Upper lobe of left lung (tissue), 6 donors: ENCODE results near the gene MCCD1. TPM values are rescaled to one million over a fixed set of nuclear protein-coding genes. Genes with fewer than 3 reads are reported as not detected.

ENCODE experiments used
- ATAC-seq, 2 donors: fragments of 200-7000 bp; cut with Tn5 transposase; one replicate each; pipeline ENCODE4 v1.9.1; 2022; ENCODE audit warnings: mild to moderate bottlenecking in 2 of 2, moderate library complexity in 2 of 2; ENCODE audit not compliant: low FRiP score in 2 of 2
- DNase-seq, 2 donors: peaks; one replicate each; pipeline ENCODE4 v3.0.0-alpha.2; 2019 to 2020
- H3K27ac ChIP-seq, 4 donors: fragments of 200-600 bp; sonication (generic); one replicate each; pipeline ENCODE4 v1.5.1; 2016 to 2019
- H3K27me3 ChIP-seq, 4 donors: fragments of 200-600 bp; sonication (generic); one replicate each; pipeline ENCODE4 v1.5.1; 2017 to 2019
- H3K36me3 ChIP-seq, 4 donors: fragments of 200-600 bp; sonication (generic); one replicate each; pipeline ENCODE4 v1.5.1; 2016 to 2019
- H3K4me1 ChIP-seq, 4 donors: fragments of 200-600 bp; sonication (generic); one replicate each; pipeline ENCODE4 v1.5.1; 2018 to 2019
- H3K4me3 ChIP-seq, 4 donors: fragments of 200-600 bp; sonication (generic); one replicate each; pipeline ENCODE4 v1.5.1; 2017 to 2019; ENCODE audit warnings: mild to moderate bottlenecking in 2 of 4, moderate library complexity in 1 of 4
- H3K9me3 ChIP-seq, 4 donors: fragments of 200-600 bp; sonication (generic); one replicate each; pipeline ENCODE4 v1.5.1; 2018 to 2019
- CTCF ChIP-seq, 6 experiments: fragments of 450-650 bp in 4 of 6; fragments of 200-600 bp in 2 of 6; sonication (generic) in 2 of 6; IDR thresholded peaks; one replicate each; pipeline ENCODE4 v1.5.1; 2016 to 2019; ENCODE audit warnings: antibody characterized with exemption in 6 of 6
- EP300 ChIP-seq, 4 donors: sonication (generic); formaldehyde crosslinking; IDR thresholded peaks; one replicate each; pipeline ENCODE4 v1.5.1; 2017; ENCODE audit warnings: antibody characterized with exemption in 4 of 4, control low read depth in 2 of 4
- POLR2A ChIP-seq, 4 donors: fragments of 450-650 bp; IDR thresholded peaks; one replicate each; pipeline ENCODE4 v1.5.1; 2016 to 2017; ENCODE audit warnings: antibody characterized with exemption in 4 of 4, mild to moderate bottlenecking in 2 of 4
- POLR2AphosphoS5 ChIP-seq, 2 donors: sonication (generic); formaldehyde crosslinking; IDR thresholded peaks; one replicate each; pipeline ENCODE4 v1.5.1; 2017; ENCODE audit warnings: antibody characterized with exemption in 2 of 2
- WGBS, 2 donors: methylation state at CpG; one replicate each; pipeline ENCODE4 v1.1.5; 2017 to 2018; 5-methylcytosine and 5-hydroxymethylcytosine counted together
- total RNA-seq, 6 donors: library from RNA; depleted of rRNA in 4 of 6; stranded (reverse); fragments of >200 nt in 4 of 6; gene quantifications; one replicate each; pipeline versions ENCODE4 v1.1.0 to v1.2.1, GENCODE V29; 2016 to 2021
- donor health status: DM: no; HTN: no; CAD: no; lungs with moderate emphysema.
- donor health status: DM: no; HTN: yes; CAD: no; lungs with severe emphysema.

Gene MCCD1
- total RNA-seq, 6 donors from 2014 or later = not detected

- no peak for ATAC-seq
- no peak overlapping the region for H3K4me3 ChIP-seq
- H3K4me1 ChIP-seq = no peaks in the 10 kb centered on the region
- TF ChIP-seq CTCF (IDR thresholded peaks at IDR 0.05) = no peak
- TF ChIP-seq POLR2AphosphoS5 (IDR thresholded peaks at IDR 0.05) = no peak
- no peak for TF ChIP-seq EP300 (IDR thresholded peaks at IDR 0.05)
- TF ChIP-seq POLR2A (IDR thresholded peaks at IDR 0.05) = no peak
- H3K27me3 ChIP-seq = no peaks in the 10 kb centered on the region
- 82 to 91% methylated on average over 4 of the region's 5 CpGs for WGBS, 2 donors
- no peaks in the 10 kb centered on the region for H3K9me3 ChIP-seq
- no peak overlapping the region for H3K27ac ChIP-seq
- peaks cover 0 to 22% (median 11%) of the 10 kb centered on the region in 4 donors for H3K36me3 ChIP-seq
- DNase-seq = no peak
Measured at GRCh38 chr6:31513456-31514165, 15.2 kb upstream of the MCCD1 start.

GRCh38 chr6:31521835-31522234 lies 6.9 kb upstream of the MCCD1 start:
- DNase-seq (no peak), ATAC-seq (no peak)
- TF ChIP-seq EP300 (IDR thresholded peaks at IDR 0.05) (no peak), POLR2A (IDR thresholded peaks at IDR 0.05) (no peak), POLR2AphosphoS5 (IDR thresholded peaks at IDR 0.05) (no peak), CTCF (IDR thresholded peaks at IDR 0.05) (no peak)
- WGBS, 2 donors = 84 to 85% methylated on average over 3 of the region's 3 CpGs
- Histone ChIP-seq H3K36me3 (no peaks in the 10 kb centered on the region), H3K9me3 (no peaks in the 10 kb centered on the region), H3K4me3 (no peak overlapping the region), H3K4me1 (peaks cover 0 to 11% (median 3%) of the 10 kb centered on the region in 4 donors), H3K27ac (no peak overlapping the region), H3K27me3 (no peaks in the 10 kb centered on the region)

- 63 to 72% methylated on average over 8 of the region's 8 CpGs for WGBS, 2 donors
- H3K27me3 ChIP-seq = no peaks in the 10 kb centered on the region
- ATAC-seq (no peak), DNase-seq (no peak)
- H3K4me3 ChIP-seq = no peak overlapping the region
- peaks cover 9 to 17% (median 11%) of the 10 kb centered on the region in 4 donors for H3K36me3 ChIP-seq
- H3K27ac ChIP-seq = peak overlapping the region in 2 of 4 donors; percentile 52 to 68
- H3K9me3 ChIP-seq = no peaks in the 10 kb centered on the region
- TF ChIP-seq EP300 (IDR thresholded peaks at IDR 0.05) = no peak
- TF ChIP-seq POLR2AphosphoS5 (IDR thresholded peaks at IDR 0.05) = no peak
- TF ChIP-seq POLR2A (IDR thresholded peaks at IDR 0.05) = no peak
- H3K4me1 ChIP-seq = peaks cover 0 to 12% (median 3%) of the 10 kb centered on the region in 4 donors
Measured at GRCh38 chr6:31525553-31525931, 3.2 kb upstream of the MCCD1 start.

- Histone ChIP-seq H3K27me3 (no peaks in the 10 kb centered on the region), H3K9me3 (no peaks in the 10 kb centered on the region), H3K4me1 (peaks cover 0 to 12% (median 3%) of the 10 kb centered on the region in 4 donors), H3K36me3 (peaks cover 9 to 22% (median 16%) of the 10 kb centered on the region in 4 donors), H3K4me3 (no peak overlapping the region), H3K27ac (peak overlapping the region in 2 of 4 donors; percentile 52 to 68)
- WGBS, 2 donors = 68 to 70% methylated on average over 4 of the region's 4 CpGs
- ATAC-seq = peak in 1 of 2 donors; percentile 34
- TF ChIP-seq POLR2AphosphoS5 (IDR thresholded peaks at IDR 0.05) (no peak), CTCF (IDR thresholded peaks at IDR 0.05) (no peak), EP300 (IDR thresholded peaks at IDR 0.05) (no peak), POLR2A (IDR thresholded peaks at IDR 0.05) (no peak)
- no peak for DNase-seq
Measured at GRCh38 chr6:31525932-31526591, 2.7 kb upstream of the MCCD1 start.

GRCh38 chr6:31528307-31528777 lies 420 bp upstream of the MCCD1 start:
- Histone ChIP-seq H3K27me3 (no peaks in the 10 kb centered on the region), H3K9me3 (no peaks in the 10 kb centered on the region), H3K4me1 (peaks cover 0 to 12% (median 3%) of the 10 kb centered on the region in 4 donors), H3K27ac (no peak overlapping the region), H3K36me3 (peaks cover 19 to 45% (median 38%) of the 10 kb centered on the region in 4 donors), H3K4me3 (no peak overlapping the region)
- WGBS, 2 donors = 94% methylated on average over 4 of the region's 4 CpGs
- DNase-seq (no peak), ATAC-seq (peak in 1 of 2 donors; percentile 29)
- TF ChIP-seq CTCF (IDR thresholded peaks at IDR 0.05) (no peak), POLR2A (IDR thresholded peaks at IDR 0.05) (no peak)
